Tibial nerve (tissue), 4 donors: ENCODE data around the gene METTL2A.
"Not testable (repeated sequence)": the region's sequence is repeated elsewhere in the genome, so short reads cannot be mapped to it uniquely, and the experiment has no call there.

ENCODE experiments used
- CTCF ChIP-seq, 5 experiments: fragments of 200-600 bp in 3 of 5; fragments of 450-650 bp in 2 of 5; sonication (generic) in 3 of 5; IDR thresholded peaks; one replicate each; pipeline ENCODE4 v1.5.1; 2016 to 2019; ENCODE audit warnings: antibody characterized with exemption in 5 of 5, mild to moderate bottlenecking in 3 of 5, moderate library complexity in 2 of 5
- EP300 ChIP-seq, 2 donors: sonication (generic); formaldehyde crosslinking; IDR thresholded peaks; one replicate each; pipeline ENCODE4 v1.6.1; 2017; ENCODE audit warnings: antibody characterized with exemption in 2 of 2, mild to moderate bottlenecking in 1 of 2
- POLR2A ChIP-seq, 2 donors: fragments of 450-650 bp; IDR thresholded peaks; one replicate each; pipeline ENCODE4 v1.6.1; 2017; ENCODE audit warnings: antibody characterized with exemption in 2 of 2, mild to moderate bottlenecking in 2 of 2, moderate library complexity in 2 of 2

GRCh38 chr17:62464422-62464821, 40.7 kb downstream of the METTL2A start:
- not testable (repeated sequence) for TF ChIP-seq POLR2A, CTCF, EP300 (IDR thresholded peaks at IDR 0.05)
